Left ventricle myocardium inferior (tissue), 1 donor: Measurements from ENCODE around the gene ITGAE. TPM values are rescaled to one million over a fixed set of nuclear protein-coding genes. Genes with fewer than 3 reads are reported as not detected.

Experiments used
- DNase-seq: peaks from one replicate; pipeline ENCODE4 v3.0.0-alpha.2; 2020
- H3K27ac ChIP-seq: fragments of 200-600 bp; replicated peaks from 2 replicates; pipeline ENCODE4 v1.8.0; 2021
- H3K27me3 ChIP-seq: fragments of 200-600 bp; 2 replicates; pipeline ENCODE4 v1.8.0; 2021; ENCODE audit warnings: low read depth
- H3K36me3 ChIP-seq: fragments of 200-600 bp; 2 replicates; pipeline ENCODE4 v1.8.0; 2021
- H3K4me1 ChIP-seq: fragments of 200-600 bp; 2 replicates; pipeline ENCODE4 v1.8.0; 2021
- H3K4me3 ChIP-seq: fragments of 200-600 bp; 2 replicates; pipeline ENCODE4 v1.8.0; 2021; ENCODE audit warnings: mild to moderate bottlenecking, moderate library complexity
- H3K9me3 ChIP-seq: fragments of 200-600 bp; replicated peaks from 2 replicates; pipeline ENCODE4 v1.8.0; 2021
- intact Hi-C: fragments of 100-400 bp; cut with micrococcal nuclease; formaldehyde crosslinking; loops from one replicate; pipeline ENCODE4 v1.11.0; 2022
- total RNA-seq: library from RNA; stranded (reverse); fragmentation: NEBNext Ultra II Directional; extraction: Animal tissue kit (Norgen Biotek cat#: 25700); gene quantifications from one replicate; pipeline ENCODE4 v1.2.1, GENCODE V29; 2021
- TF ChIP-seq, protein P1 (sequence below): fragments of 200-600 bp; IDR thresholded peaks from 2 replicates; pipeline ENCODE4 v1.8.0; 2021; ENCODE audit warnings: antibody characterized with exemption, mild to moderate bottlenecking, borderline replicate concordance
- donor health status: DM: no; HTN: yes; CAD: no; lungs with severe emphysema.

ITGAE gene
- total RNA-seq, 1 donor from 2014 or later, result 19.6 TPM

DNA sequence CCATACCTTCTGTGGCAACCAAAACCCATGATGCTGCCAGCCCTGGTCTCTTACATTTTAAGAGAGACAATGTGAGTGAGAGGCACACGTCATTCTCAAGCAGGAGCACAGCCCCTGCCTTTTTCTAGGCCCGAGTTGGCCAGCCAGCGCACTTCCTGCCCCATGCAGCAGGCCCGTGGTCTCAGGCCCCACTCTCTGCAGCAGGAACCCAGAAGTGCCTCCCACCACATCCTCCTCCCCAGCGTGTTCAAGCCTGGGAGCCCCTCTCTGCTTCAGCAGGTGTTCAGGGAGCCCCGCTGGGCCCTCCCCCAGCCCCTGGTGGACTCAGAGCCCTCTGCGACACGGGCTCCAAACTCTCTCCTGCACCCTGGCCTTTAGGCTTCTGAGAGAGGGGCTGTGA is 30.5 kb downstream of the ITGAE start:
- Histone ChIP-seq H3K9me3 (peaks cover 7% of the 10 kb centered on the region), H3K27ac (no peak overlapping the region), H3K4me1 (no peaks in the 10 kb centered on the region), H3K36me3 (no peaks in the 10 kb centered on the region), H3K27me3 (peaks cover 5% of the 10 kb centered on the region), H3K4me3 (no peak overlapping the region)
- intact Hi-C loops, result no loop called here
- TF ChIP-seq, protein P1, sequence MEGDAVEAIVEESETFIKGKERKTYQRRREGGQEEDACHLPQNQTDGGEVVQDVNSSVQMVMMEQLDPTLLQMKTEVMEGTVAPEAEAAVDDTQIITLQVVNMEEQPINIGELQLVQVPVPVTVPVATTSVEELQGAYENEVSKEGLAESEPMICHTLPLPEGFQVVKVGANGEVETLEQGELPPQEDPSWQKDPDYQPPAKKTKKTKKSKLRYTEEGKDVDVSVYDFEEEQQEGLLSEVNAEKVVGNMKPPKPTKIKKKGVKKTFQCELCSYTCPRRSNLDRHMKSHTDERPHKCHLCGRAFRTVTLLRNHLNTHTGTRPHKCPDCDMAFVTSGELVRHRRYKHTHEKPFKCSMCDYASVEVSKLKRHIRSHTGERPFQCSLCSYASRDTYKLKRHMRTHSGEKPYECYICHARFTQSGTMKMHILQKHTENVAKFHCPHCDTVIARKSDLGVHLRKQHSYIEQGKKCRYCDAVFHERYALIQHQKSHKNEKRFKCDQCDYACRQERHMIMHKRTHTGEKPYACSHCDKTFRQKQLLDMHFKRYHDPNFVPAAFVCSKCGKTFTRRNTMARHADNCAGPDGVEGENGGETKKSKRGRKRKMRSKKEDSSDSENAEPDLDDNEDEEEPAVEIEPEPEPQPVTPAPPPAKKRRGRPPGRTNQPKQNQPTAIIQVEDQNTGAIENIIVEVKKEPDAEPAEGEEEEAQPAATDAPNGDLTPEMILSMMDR, result no peak
- DNase-seq, result no peak

DNA sequence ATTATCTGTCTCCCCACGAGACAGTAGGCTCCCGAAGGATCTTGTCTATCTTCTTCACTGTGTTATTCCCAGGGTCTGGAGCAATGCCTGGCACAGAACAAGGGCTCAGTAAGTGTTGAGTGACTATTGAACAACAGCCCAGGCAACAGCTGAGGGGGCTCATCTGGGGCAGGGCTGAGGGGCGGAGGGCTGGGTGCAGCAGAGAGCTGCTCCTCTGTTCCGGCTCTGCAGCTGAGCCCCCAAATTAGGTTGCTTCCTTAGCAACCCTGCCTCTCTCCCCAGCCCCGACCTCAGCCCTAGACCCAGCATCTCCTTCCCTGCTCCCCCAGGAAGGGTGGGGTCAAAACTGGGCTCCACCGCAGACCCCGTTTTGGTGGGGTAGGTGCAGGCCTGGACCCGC is 32.2 kb downstream of the ITGAE start:
- no peak for DNase-seq
- no peaks in the 10 kb centered on the region for H3K4me1 ChIP-seq
- TF ChIP-seq, protein P1, result no peak
- intact Hi-C loops, result no loop called here
- peaks cover 12% of the 10 kb centered on the region for H3K27me3 ChIP-seq
- H3K4me3 ChIP-seq, result no peak overlapping the region
- H3K9me3 ChIP-seq, result peaks cover 7% of the 10 kb centered on the region
- no peak overlapping the region for H3K27ac ChIP-seq
- H3K36me3 ChIP-seq, result no peaks in the 10 kb centered on the region

DNA sequence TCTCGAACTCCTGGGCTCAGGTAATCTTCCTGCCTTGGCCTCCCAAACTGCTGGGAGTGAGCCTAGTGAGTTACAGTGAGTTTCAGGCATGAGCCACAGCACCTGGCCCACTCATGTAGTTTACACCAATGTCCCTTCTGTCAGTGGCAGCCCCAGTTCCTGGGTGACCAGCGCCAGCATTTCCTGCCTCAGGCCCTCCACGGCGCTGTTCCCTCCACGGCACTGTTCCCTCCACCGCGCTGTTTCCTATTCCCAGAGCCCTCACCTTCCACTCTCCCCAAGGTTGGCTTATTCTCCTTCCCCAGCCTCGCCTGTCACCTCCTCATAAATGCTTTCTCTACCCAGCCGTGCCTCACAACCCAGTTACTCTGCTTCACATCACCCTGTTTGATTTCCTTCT is 32.6 kb downstream of the ITGAE start:
- Histone ChIP-seq H3K4me3 (no peak overlapping the region), H3K27ac (no peak overlapping the region), H3K36me3 (no peaks in the 10 kb centered on the region), H3K27me3 (peaks cover 16% of the 10 kb centered on the region), H3K4me1 (no peaks in the 10 kb centered on the region), H3K9me3 (peaks cover 7% of the 10 kb centered on the region)
- DNase-seq, result no peak
- TF ChIP-seq, protein P1, result no peak
- intact Hi-C loops, result no loop called here

DNA sequence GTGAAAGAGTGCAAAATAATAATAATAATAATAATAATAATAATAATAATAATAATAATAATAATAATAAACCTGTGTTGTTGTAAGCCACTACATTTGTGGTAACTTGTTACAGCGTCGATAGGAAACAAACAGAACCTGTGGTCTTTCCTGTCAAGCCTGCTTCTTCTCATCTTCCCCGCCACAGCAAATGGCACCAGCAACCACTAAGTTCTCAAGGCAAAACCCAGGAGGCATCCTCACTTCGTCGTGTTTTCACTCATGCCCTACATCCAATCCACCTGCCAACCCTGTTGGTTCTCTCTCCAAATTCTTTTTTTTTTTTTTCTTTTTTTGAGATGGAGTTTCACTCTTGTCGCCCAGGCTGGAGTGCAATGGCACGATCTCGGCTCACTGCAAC is 34.2 kb downstream of the ITGAE start:
- no peak for DNase-seq
- no peak overlapping the region for H3K4me3 ChIP-seq
- intact Hi-C loops, result no loop called here
- H3K9me3 ChIP-seq, result peaks cover 7% of the 10 kb centered on the region
- TF ChIP-seq, protein P1, result no peak
- no peaks in the 10 kb centered on the region for H3K36me3 ChIP-seq
- H3K4me1 ChIP-seq, result no peaks in the 10 kb centered on the region
- H3K27me3 ChIP-seq, result peaks cover 23% of the 10 kb centered on the region
- no peak overlapping the region for H3K27ac ChIP-seq

DNA sequence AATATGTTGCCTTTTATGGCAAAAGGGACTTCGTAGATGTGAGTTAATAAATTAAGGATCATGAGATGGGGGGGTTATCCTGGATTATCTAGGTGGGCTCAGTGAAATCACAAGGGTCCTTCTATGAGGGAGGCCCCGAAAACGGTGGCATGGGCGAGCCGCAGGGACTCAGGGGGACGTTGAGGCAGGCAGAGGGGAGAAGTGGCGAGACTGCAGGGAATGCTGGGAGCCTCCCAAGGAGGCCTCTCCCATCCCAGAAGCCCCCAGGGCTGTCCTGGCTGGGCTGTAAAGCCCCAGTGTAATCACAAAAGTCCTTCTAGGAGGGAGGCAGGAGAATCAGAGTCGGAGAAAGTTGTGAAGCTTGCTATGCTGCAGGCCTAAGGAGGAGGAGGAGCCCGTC is 35.0 kb downstream of the ITGAE start:
- Histone ChIP-seq H3K4me3 (no peak overlapping the region), H3K27me3 (peaks cover 23% of the 10 kb centered on the region), H3K36me3 (no peaks in the 10 kb centered on the region), H3K4me1 (no peaks in the 10 kb centered on the region), H3K9me3 (peaks cover 7% of the 10 kb centered on the region), H3K27ac (no peak overlapping the region)
- no peak for DNase-seq
- intact Hi-C loops, result no loop called here
- TF ChIP-seq, protein P1, result no peak

DNA sequence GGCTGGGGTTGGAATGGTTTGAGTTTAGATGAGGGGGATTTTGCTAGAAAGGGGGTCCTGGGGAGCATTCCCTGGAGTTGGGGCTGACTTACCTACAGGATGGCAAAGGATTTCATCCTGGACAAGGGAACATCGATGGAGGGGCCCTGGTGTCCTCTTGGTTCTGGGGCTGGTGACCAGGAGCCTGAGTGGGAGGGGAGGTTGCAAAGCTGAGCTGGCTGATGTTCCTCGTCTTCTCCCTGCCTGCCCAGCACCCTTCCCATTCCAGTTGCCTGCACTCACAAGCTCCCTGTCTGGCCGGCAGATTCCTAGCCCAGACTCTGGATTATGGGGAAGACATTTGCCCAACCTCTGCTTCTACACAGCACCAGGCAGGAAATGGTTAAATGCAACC is 37.2 kb downstream of the ITGAE start:
- Histone ChIP-seq H3K4me3 (no peak overlapping the region), H3K27ac (no peak overlapping the region), H3K9me3 (peaks cover 20% of the 10 kb centered on the region), H3K4me1 (no peaks in the 10 kb centered on the region), H3K36me3 (no peaks in the 10 kb centered on the region), H3K27me3 (peaks cover 19% of the 10 kb centered on the region)
- intact Hi-C loops, result no loop called here
- TF ChIP-seq, protein P1, result no peak
- DNase-seq, result no peak
